DMS53 (cell line): ENCODE measurements around the gene HDAC4.
A peak's percentile ranks its signal among the peaks of the same experiment; 100 is the strongest.

ENCODE experiments used
- DNase-seq: peaks from one replicate; lab custom pipeline; 2025; lab: John Stamatoyannopoulos, UW

The HDAC4 gene

GRCh38 chr2:239369631-239370161 is 31.1 kb downstream of the HDAC4 start:
- no peak for DNase-seq

GRCh38 chr2:239368906-239369552 is 31.8 kb downstream of the HDAC4 start:
- DNase-seq = no peak

- DNase-seq = no peak
Measured at GRCh38 chr2:239368321-239368720, 32.5 kb downstream of the HDAC4 start.

- DNase-seq = no peak
Measured at GRCh38 chr2:239366740-239367139, 34.1 kb downstream of the HDAC4 start.

GRCh38 chr2:239365782-239366435 is 34.9 kb downstream of the HDAC4 start:
- DNase-seq = no peak

- DNase-seq = no peak
Measured at GRCh38 chr2:239365071-239365781, 35.6 kb downstream of the HDAC4 start.

GRCh38 chr2:239363946-239364637 is 36.7 kb downstream of the HDAC4 start:
- no peak for DNase-seq

GRCh38 chr2:239362507-239362906 is 38.3 kb downstream of the HDAC4 start:
- DNase-seq = no peak

GRCh38 chr2:239361311-239361642 is 39.5 kb downstream of the HDAC4 start:
- DNase-seq = no peak

- DNase-seq = no peak
Measured at GRCh38 chr2:239360421-239361310, 40.2 kb downstream of the HDAC4 start.

- no peak for DNase-seq
Measured at GRCh38 chr2:239360008-239360407, 40.8 kb downstream of the HDAC4 start.

- DNase-seq = no peak
Measured at GRCh38 chr2:239359196-239359912, 41.5 kb downstream of the HDAC4 start.

- DNase-seq = peak; percentile 75
Measured at GRCh38 chr2:239358062-239358754, 42.6 kb downstream of the HDAC4 start.

- no peak for DNase-seq
Measured at GRCh38 chr2:239355724-239356123, 45.1 kb downstream of the HDAC4 start.

GRCh38 chr2:239355139-239355538 is 45.7 kb downstream of the HDAC4 start:
- DNase-seq = peak; percentile 30

GRCh38 chr2:239354791-239355136 is 46.1 kb downstream of the HDAC4 start:
- no peak for DNase-seq

- no peak for DNase-seq
Measured at GRCh38 chr2:239354132-239354790, 46.6 kb downstream of the HDAC4 start.

GRCh38 chr2:239353692-239354091 is 47.1 kb downstream of the HDAC4 start:
- no peak for DNase-seq

GRCh38 chr2:239351687-239352086 is 49.1 kb downstream of the HDAC4 start:
- no peak for DNase-seq
